Islet precursor cell (in vitro differentiated cells): ENCODE data around the gene ENTPD8.

Experiments
- DNase-seq: peaks from one replicate; pipeline ENCODE4 v3.0.0-alpha.2; 2018

Gene ENTPD8

GRCh38 chr9:137441289-137441934 is at the start of gene ENTPD8:
Gene ENTPD8 (minus strand): TSS chr9:137441357. CDS start chr9:137438285, 3,072 bp downstream.
- peak; percentile 82 for DNase-seq

- DNase-seq: no peak
Observed at GRCh38 chr9:137490532-137491186, 49.5 kb upstream of the ENTPD8 start.

- no peak for DNase-seq
Observed at GRCh38 chr9:137488906-137489305, 47.7 kb upstream of the ENTPD8 start.

GRCh38 chr9:137488327-137488653 is 47.1 kb upstream of the ENTPD8 start:
- no peak for DNase-seq

GRCh38 chr9:137487454-137488326 is 46.5 kb upstream of the ENTPD8 start:
- DNase-seq: no peak

- no peak for DNase-seq
Observed at GRCh38 chr9:137486545-137487453, 45.6 kb upstream of the ENTPD8 start.

GRCh38 chr9:137486141-137486490 is 45.0 kb upstream of the ENTPD8 start:
- no peak for DNase-seq

GRCh38 chr9:137485343-137486140 is 44.4 kb upstream of the ENTPD8 start:
- DNase-seq: no peak

GRCh38 chr9:137484551-137485315 is 43.6 kb upstream of the ENTPD8 start:
- DNase-seq: no peak

- peak; percentile 83 for DNase-seq
Observed at GRCh38 chr9:137482094-137482781, 41.1 kb upstream of the ENTPD8 start.

GRCh38 chr9:137480686-137481683 is 39.8 kb upstream of the ENTPD8 start:
- no peak for DNase-seq

- no peak for DNase-seq
Observed at GRCh38 chr9:137479892-137480685, 38.9 kb upstream of the ENTPD8 start.

GRCh38 chr9:137478962-137479861 is 38.1 kb upstream of the ENTPD8 start:
- DNase-seq: no peak

- no peak for DNase-seq
Observed at GRCh38 chr9:137478613-137478961, 37.4 kb upstream of the ENTPD8 start.

GRCh38 chr9:137477778-137478612 is 36.8 kb upstream of the ENTPD8 start:
- no peak for DNase-seq

GRCh38 chr9:137476856-137477255 is 35.7 kb upstream of the ENTPD8 start:
- DNase-seq: no peak
